SK-MEL-5 (cell line): ENCODE measurements around the gene CCDC152. TPM values are rescaled to one million over a fixed set of nuclear protein-coding genes. Genes with fewer than 3 reads are reported as not detected.
"Not testable (repeated sequence)": the region's sequence is repeated elsewhere in the genome, so short reads cannot be mapped to it uniquely, and the experiment has no call there.

Experiments used
- DNase-seq: peaks from one replicate; pipeline ENCODE4 v3.0.0-alpha.2; 2016; ENCODE audit warnings: low read depth, low spot score
- in situ Hi-C: cut with HindIII; loops from 2 replicates; pipeline ENCODE4 v1.10.0; 2016; ENCODE audit warnings: low sequenced_read_pairs, high pct_unique_total_duplicates, low pct_unique_long_range_greater_than_20kb
- total RNA-seq: library from RNA; depleted of rRNA; stranded (reverse); fragments of >200 nt; shearing (Covaris generic); gene quantifications from 2 replicates; pipeline ENCODE4 v1.2.3, GENCODE V29; 2014

Gene CCDC152
- total RNA-seq, 1 experiment from 2014 or later, result 0.92 TPM

DNA sequence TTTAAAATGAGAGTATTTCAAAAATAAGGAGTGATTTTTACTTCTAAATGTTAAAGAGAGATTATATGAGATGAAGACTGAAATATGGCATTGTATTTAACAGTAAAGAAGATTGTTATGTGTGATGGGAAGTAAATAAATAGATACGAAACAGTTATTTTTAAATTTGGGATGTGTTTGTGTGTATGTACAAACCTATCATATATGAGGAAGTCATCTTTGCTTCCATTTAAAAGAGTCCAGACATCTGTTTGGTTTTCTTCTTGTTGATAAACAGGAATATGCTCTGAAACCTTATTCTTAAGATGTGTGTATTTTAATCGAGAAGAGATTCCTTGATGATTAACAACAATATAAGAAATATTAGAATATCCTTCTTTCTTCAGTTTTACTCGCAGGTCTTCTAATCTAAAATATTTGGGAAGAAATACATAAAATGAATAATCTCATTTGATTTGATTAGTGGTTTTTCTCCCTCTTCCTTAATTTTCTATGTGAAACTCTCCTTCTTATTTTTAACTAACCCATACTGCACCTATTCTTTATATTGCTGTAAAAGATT, 50.2 kb downstream of the CCDC152 start:
- in situ Hi-C loops, result no loop called here
- no peak for DNase-seq

- in situ Hi-C loops, result no loop called here
- DNase-seq, result peak; percentile 35
These were observed 51.3 kb downstream of the CCDC152 start for GRCh38 chr5:42807722-42808447.

GRCh38 chr5:42808888-42809611, 52.4 kb downstream of the CCDC152 start:
- DNase-seq, result no peak
- in situ Hi-C loops, result no loop called here

DNA sequence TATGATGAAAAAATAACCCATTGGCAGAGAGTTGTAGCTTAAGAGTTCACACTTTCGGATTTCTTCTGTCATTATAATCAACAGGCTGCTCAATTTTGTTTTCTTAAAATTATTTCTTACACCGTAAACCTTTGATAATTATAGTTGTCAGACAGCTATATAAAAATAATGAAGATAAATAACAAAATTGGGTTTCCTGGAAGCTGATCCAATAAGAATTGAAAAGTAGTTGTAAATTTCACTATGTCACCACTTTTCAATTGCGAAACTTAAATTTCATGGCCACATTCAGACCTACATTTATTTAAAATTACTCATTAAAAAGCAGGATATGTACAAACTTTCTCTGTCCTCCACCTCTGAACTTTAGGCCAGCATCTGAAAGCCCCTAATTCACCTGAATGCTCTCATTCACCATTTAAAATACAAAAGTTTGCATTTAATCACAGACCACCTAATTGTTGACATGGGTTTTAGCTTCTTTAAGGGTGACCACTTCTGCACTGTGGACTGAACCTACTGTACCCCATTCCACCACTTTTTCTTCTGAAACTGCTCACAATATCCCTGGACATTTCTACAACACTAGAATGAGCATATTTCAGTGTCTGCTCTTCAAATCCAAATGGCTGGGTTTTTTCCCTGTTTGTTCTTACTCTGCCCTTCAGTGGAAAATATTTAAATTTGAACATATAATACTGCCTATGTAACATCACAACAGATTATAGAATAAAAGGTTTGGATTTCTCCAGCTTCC, 54.4 kb downstream of the CCDC152 start:
- no peak for DNase-seq
- in situ Hi-C loops, result no loop called here

DNA sequence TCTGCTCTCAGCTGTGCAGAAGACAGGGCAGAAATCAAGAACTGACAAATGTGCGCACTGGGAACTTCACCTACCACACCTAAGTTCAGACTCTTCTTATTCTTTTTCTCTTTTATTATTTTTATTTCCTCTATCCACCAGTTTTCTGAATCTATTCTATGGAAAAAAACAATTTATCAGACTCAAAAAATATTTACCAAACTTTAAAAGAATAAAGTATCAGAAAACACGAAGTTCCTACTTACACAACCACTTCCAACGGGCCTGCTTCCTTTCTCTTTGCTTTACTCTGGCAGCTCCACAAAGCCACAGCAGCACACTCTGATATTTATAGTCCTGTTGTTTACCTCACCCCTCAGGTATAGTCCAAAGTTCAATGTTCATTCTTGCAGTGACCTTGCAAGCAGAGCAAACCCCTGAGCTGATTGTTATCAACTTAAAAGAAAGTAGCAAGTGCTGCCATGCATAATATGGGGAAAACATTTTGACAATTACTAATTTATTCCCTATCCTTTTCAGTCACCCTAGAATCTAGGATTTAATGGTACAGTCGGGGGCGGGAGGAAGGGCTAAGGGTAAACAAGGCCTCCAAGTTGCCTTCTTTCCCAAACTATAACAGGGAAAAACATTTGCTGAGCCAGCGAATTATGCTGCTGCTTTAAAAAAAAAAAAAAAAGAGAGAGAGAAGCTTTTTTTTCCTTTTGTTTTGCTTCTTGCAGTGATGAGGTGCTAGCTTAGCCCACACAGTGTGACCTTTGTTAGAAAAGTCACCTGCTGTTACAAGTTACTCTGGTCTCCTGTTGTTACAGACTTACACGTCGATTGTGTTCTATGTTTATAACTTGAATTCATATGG, 55.2 kb downstream of the CCDC152 start, which contains the start of gene SELENOP:
SELENOP (minus strand) TSS at position 302 of the 856 bp plus-strand sequence. CDS start 3,539 bp downstream, outside the sequence.
- in situ Hi-C loops, result no loop called here
- DNase-seq, result peak; percentile 48

- no peak for DNase-seq
- in situ Hi-C loops, result no loop called here
These were observed 56.0 kb downstream of the CCDC152 start for GRCh38 chr5:42812620-42813019.

DNA sequence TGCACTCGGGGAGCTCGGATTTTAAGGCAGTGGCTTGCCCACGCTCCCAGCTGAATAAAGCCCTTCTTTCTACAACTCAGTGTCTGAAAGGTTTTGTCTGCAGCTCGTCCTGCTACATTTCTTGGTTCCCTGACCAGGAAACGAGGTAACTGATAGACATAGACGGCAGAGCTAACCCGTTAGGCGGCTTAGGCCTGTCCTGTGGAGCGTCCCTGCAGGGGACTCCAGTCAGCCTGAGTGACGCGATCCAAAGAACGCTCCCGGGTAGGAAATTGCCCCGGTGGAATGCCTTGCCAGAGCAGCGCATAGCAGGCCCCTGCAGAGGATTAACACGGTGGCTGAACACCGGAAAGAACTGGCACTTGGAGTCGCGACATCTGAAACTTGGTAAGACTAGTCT, 56.9 kb downstream of the CCDC152 start:
- in situ Hi-C loops, result no loop called here
- DNase-seq, result no peak

DNA sequence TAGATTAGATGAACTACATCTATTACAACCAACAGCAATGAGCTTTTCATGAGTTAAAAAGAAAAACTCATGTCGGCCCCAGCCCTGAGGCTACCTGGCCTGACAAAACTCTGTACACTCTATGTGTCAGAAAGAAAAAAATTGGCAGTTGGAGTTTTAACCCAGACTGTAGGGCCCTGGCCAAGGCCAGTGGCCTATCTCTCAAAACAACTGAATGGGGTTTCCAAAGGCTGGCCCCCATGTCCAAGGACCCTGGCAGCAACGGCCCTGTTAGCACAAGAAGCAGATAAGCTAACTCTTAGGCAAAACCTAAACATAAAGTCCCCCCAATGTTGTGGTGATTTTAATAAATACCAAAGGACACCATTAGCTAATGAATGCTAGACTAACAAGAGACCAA, 59.9 kb downstream of the CCDC152 start:
- in situ Hi-C loops, DNase-seq: not testable (repeated sequence)

DNA sequence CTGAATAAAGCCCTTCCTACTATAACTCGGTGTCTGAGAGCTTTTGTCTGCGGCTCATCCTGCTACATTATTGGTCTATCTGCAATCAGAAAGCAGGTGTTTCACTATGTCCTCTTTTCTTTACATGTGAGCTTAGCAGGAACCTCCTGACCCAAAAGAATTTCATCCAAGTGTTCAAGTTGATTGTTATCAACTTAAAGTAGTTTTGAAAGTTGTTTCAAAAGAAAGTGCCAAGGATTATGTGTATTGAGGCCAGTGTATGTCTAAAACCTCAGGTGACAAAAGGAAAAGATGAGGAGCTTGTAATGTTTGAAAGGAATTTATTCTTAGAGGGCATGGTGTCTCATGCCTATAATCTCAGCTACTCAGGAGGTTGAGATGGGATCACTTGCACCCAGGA, 63.1 kb downstream of the CCDC152 start:
- in situ Hi-C loops, result no loop called here

GRCh38 chr5:42822548-42822947, 65.9 kb downstream of the CCDC152 start:
- in situ Hi-C loops, result no loop called here
- no peak for DNase-seq

More for the DNA sequence above, 63.1 kb downstream of the CCDC152 start:
- DNase-seq, result no peak

GRCh38 chr5:42824347-42824976, 67.8 kb downstream of the CCDC152 start:
- in situ Hi-C loops, result no loop called here
- DNase-seq, result no peak

DNA sequence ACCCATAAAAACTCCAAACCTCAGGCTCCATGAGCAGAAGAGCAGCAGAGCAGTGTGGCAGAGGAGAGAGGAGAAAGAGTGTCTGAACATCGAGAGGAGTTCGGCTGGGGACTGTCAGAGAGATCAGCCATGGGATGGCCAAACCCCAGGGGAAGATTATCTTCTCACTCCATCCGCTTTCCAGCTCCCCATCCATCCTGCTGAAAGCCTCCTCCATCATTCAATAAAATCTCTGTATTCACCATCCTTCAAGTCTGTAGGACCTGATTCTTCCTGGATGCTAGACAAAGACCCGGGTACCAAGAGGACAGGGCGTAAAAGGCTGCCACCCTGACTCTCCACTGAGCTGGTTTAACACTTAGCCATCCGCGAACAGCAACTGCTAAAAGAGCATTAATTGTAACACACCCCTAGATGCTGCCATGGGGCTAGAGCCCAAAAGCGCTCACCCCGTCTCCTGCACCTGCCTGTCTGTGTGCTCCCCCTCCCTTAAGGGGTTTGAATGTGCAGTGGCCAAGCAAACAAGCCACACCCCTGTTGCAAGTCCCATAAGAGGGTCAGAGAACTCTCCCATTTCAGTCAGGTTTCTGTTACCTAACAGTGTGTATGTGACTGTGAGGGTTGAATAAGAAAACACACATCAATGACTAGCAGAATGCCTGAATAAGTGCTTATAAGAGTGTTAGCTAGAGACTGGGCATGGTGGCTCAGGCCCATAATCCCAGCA, 69.0 kb downstream of the CCDC152 start:
- no peak for DNase-seq
- in situ Hi-C loops, result no loop called here

- in situ Hi-C loops, result no loop called here
- DNase-seq, result no peak
These were observed 70.3 kb downstream of the CCDC152 start for GRCh38 chr5:42826757-42827515.

DNA sequence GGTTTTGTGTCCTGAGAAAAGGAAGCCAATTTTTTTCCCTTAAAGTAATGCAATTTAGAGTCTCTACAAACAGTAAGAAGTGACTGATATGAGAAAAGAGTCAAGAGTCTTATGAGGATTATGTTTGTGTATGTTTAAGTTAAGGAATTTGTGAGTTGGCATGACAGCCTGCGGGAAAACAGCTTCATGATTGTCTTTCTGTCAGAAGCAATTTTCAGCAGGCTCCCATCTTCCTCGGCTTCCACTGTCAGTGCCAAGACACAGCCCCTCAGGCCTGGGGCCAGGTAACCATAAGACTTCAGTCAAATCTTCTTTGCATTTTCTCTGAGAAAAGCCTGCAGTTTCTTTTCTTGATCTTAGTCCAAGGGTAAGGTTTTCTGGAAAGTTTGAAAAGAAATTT, 72.1 kb downstream of the CCDC152 start:
- in situ Hi-C loops, result no loop called here
- no peak for DNase-seq

DNA sequence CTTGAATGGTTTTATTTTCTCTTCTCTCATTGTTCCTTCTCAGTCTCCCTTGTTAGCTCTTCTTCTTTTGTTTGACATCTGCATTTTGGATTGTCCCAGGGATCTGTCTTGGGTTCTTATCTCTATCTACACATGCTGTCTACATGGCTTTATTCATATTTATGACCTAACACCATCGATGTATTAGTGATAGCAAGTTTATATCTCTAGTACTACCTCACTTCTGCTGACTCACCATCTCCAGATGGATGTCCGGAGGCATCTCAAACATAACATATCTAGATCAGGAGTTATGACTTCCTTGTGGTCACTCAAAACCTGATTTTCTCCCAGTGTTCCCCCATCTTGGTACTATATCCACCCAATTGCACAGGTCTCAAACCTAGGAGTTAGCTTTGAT, 74.3 kb downstream of the CCDC152 start:
- DNase-seq, result no peak
- in situ Hi-C loops, result no loop called here

- in situ Hi-C loops, result no loop called here
- no peak for DNase-seq
These were observed 75.4 kb downstream of the CCDC152 start for GRCh38 chr5:42832060-42832459.
